H9 (cell line): ENCODE results near the gene DFFB. TPM values are rescaled to one million over a fixed set of nuclear protein-coding genes. Genes with fewer than 3 reads are reported as not detected.

Experiments used
- DNase-seq: peaks from one replicate; pipeline ENCODE4 v3.0.0-alpha.2; 2017
- H2AFZ ChIP-seq: one replicate; pipeline ENCODE4 v1.6.1; 2013; ENCODE audit warnings: mild to moderate bottlenecking, low read length, control low read depth, moderate library complexity
- H2AK5ac ChIP-seq: 2 replicates; pipeline ENCODE4 v1.6.1; 2013; ENCODE audit warnings: low read length, control low read depth, mixed read lengths; ENCODE audit not compliant: insufficient read length
- H2BK120ac ChIP-seq: one replicate; pipeline ENCODE4 v1.6.1; 2013; ENCODE audit warnings: low read depth, mild to moderate bottlenecking, low read length, control low read depth, inconsistent platforms; ENCODE audit not compliant: poor library complexity, severe bottlenecking
- H2BK12ac ChIP-seq: 2 replicates; pipeline ENCODE4 v1.6.1; 2013; ENCODE audit warnings: low read length, control low read depth, mixed read lengths, low read depth; ENCODE audit not compliant: insufficient read length
- H2BK15ac ChIP-seq: 2 replicates; pipeline ENCODE4 v1.6.1; 2013; ENCODE audit warnings: low read depth, low read length, control low read depth
- H2BK20ac ChIP-seq: one replicate; pipeline ENCODE4 v1.6.1; 2013; ENCODE audit warnings: low read depth, mild to moderate bottlenecking, low read length, control low read depth, inconsistent platforms; ENCODE audit not compliant: poor library complexity, severe bottlenecking
- H2BK5ac ChIP-seq: 2 replicates; pipeline ENCODE4 v1.6.1; 2013; ENCODE audit warnings: low read length, control low read depth, mixed read lengths; ENCODE audit not compliant: insufficient read length
- H3K14ac ChIP-seq: 2 replicates; pipeline ENCODE4 v1.6.1; 2013; ENCODE audit warnings: low read length, control low read depth; ENCODE audit not compliant: insufficient read depth
- H3K18ac ChIP-seq: 2 replicates; pipeline ENCODE4 v1.6.1; 2013; ENCODE audit warnings: low read depth, mild to moderate bottlenecking, mixed read lengths, low read length, control low read depth; ENCODE audit not compliant: insufficient read length
- H3K23ac ChIP-seq: 2 replicates; pipeline ENCODE4 v1.6.1; 2013; ENCODE audit warnings: low read length, control low read depth, mixed read lengths, low read depth; ENCODE audit not compliant: insufficient read length
- H3K23me2 ChIP-seq: 2 replicates; pipeline ENCODE4 v1.6.1; 2013; ENCODE audit warnings: low read depth, mild to moderate bottlenecking, mixed read lengths, low read length, control low read depth; ENCODE audit not compliant: insufficient read length, poor library complexity, severe bottlenecking
- H3K27ac ChIP-seq: 2 replicates; pipeline ENCODE4 v1.5.1; 2013; ENCODE audit warnings: low read length, control low read depth, mixed read lengths, low read depth; ENCODE audit not compliant: insufficient read length
- H3K27me3 ChIP-seq: 2 replicates; pipeline ENCODE4 v1.6.1; 2013; ENCODE audit warnings: low read length, control low read depth, inconsistent platforms; ENCODE audit not compliant: insufficient read depth
- H3K4ac ChIP-seq: 2 replicates; pipeline ENCODE4 v1.6.1; 2013; ENCODE audit warnings: low read depth, mild to moderate bottlenecking, control low read depth, inconsistent platforms, low read length, moderate library complexity
- H3K4me1 ChIP-seq: 2 replicates; pipeline ENCODE4 v1.6.1; 2013; ENCODE audit warnings: low read length, control low read depth, inconsistent platforms; ENCODE audit not compliant: insufficient read depth
- H3K4me2 ChIP-seq: 2 replicates; pipeline ENCODE4 v1.6.1; 2013; ENCODE audit warnings: low read length, control low read depth, mixed read lengths; ENCODE audit not compliant: insufficient read length, insufficient read depth
- H3K56ac ChIP-seq: 2 replicates; pipeline ENCODE4 v1.6.1; 2013; ENCODE audit warnings: low read depth, mild to moderate bottlenecking, mixed read lengths, low read length, control low read depth; ENCODE audit not compliant: insufficient read length
- H3K79me1 ChIP-seq: 2 replicates; pipeline ENCODE4 v1.6.1; 2013; ENCODE audit warnings: low read depth, mild to moderate bottlenecking, moderate library complexity, low read length, control low read depth, inconsistent platforms; ENCODE audit not compliant: insufficient read depth, poor library complexity, severe bottlenecking
- H3K79me2 ChIP-seq: 2 replicates; pipeline ENCODE4 v1.6.1; 2013; ENCODE audit warnings: low read length, control low read depth, inconsistent platforms; ENCODE audit not compliant: insufficient read depth
- H3K9ac ChIP-seq: 2 replicates; pipeline ENCODE4 v1.6.1; 2013; ENCODE audit warnings: low read length, control low read depth, mixed read lengths; ENCODE audit not compliant: insufficient read length; ENCODE audit errors: extremely low read depth
- H3K9me3 ChIP-seq: one replicate; pipeline ENCODE4 v1.6.1; 2013; ENCODE audit warnings: low read depth, low read length, inconsistent platforms; ENCODE audit not compliant: control insufficient read depth
- H3T11ph ChIP-seq: one replicate; pipeline ENCODE4 v1.6.1; 2013; ENCODE audit warnings: mild to moderate bottlenecking, low read length, control low read depth, inconsistent platforms
- H4K20me1 ChIP-seq: one replicate; pipeline ENCODE4 v1.6.1; 2013; ENCODE audit not compliant: control insufficient read depth, insufficient read length, insufficient read depth
- H4K5ac ChIP-seq: 2 replicates; pipeline ENCODE4 v1.6.1; 2013; ENCODE audit warnings: low read depth, mild to moderate bottlenecking, mixed read lengths, low read length, control low read depth; ENCODE audit not compliant: insufficient read length
- H4K8ac ChIP-seq: replicated peaks from 2 replicates; pipeline ENCODE4 v1.6.1; 2013; ENCODE audit warnings: low read length, control low read depth, mixed read lengths, low read depth; ENCODE audit not compliant: insufficient read length
- H4K91ac ChIP-seq: 2 replicates; pipeline ENCODE4 v1.6.1; 2013; ENCODE audit warnings: low read depth, mild to moderate bottlenecking, moderate library complexity, mixed read lengths, low read length, control low read depth; ENCODE audit not compliant: insufficient read length
- H3K27ac Mint-ChIP-seq, 3 experiments: 2 replicates in 2 of 3; 3 replicates in 1 of 3; pipeline ENCODE4 v1.8.0; 2020 to 2021; ENCODE audit warnings: mixed read lengths in 3 of 3, mild to moderate bottlenecking in 1 of 3, moderate library complexity in 1 of 3
- H3K27me3 Mint-ChIP-seq: 2 replicates; pipeline ENCODE4 v1.8.0; 2021; ENCODE audit warnings: low read depth, mild to moderate bottlenecking, moderate library complexity, mixed read lengths
- H3K36me3 Mint-ChIP-seq, 3 experiments: 2 replicates in 2 of 3; 3 replicates in 1 of 3; pipeline ENCODE4 v1.8.0; 2020 to 2021; ENCODE audit warnings: low read depth in 3 of 3, mixed read lengths in 3 of 3; ENCODE audit not compliant: insufficient read depth in 1 of 3
- H3K4me1 Mint-ChIP-seq, 2 experiments: 2 replicates each; pipeline ENCODE4 v1.8.0; 2020; ENCODE audit warnings: mixed read lengths in 2 of 2
- H3K4me3 Mint-ChIP-seq, 2 experiments: 2 replicates in 1 of 2; 3 replicates in 1 of 2; pipeline ENCODE4 v1.8.0; 2020 to 2021; ENCODE audit warnings: mild to moderate bottlenecking in 2 of 2, mixed read lengths in 2 of 2, moderate library complexity in 1 of 2
- H3K9me3 Mint-ChIP-seq, 2 experiments: 2 replicates in 1 of 2; 3 replicates in 1 of 2; pipeline ENCODE4 v1.8.0; 2020; ENCODE audit warnings: mild to moderate bottlenecking in 2 of 2, mixed read lengths in 2 of 2, moderate library complexity in 1 of 2
- WGBS: extraction: QIAGEN DNeasy Blood & Tissue Kit; methylation state at CpG from one replicate; pipeline ENCODE4 v1.1.7; 2013; ENCODE audit warnings: missing lambda C conversion rate, low lambda C conversion rate, mixed read lengths; ENCODE audit not compliant: insufficient read length; ENCODE audit errors: extremely low coverage; 5-methylcytosine and 5-hydroxymethylcytosine counted together
- total RNA-seq: library from RNA; stranded (reverse); gene quantifications from 2 replicates; pipeline ENCODE4 v1.2.1, GENCODE V29; 2021
- TF ChIP-seq, protein P1 (sequence below): fragments of 200-600 bp; sonication (generic); conservative IDR thresholded peaks from 3 replicates; pipeline ENCODE4 v1.8.0; 2021; ENCODE audit warnings: antibody characterized with exemption, mild to moderate bottlenecking

DFFB gene
- total RNA-seq, 1 experiment from 2014 or later: 9.7 TPM

DNA sequence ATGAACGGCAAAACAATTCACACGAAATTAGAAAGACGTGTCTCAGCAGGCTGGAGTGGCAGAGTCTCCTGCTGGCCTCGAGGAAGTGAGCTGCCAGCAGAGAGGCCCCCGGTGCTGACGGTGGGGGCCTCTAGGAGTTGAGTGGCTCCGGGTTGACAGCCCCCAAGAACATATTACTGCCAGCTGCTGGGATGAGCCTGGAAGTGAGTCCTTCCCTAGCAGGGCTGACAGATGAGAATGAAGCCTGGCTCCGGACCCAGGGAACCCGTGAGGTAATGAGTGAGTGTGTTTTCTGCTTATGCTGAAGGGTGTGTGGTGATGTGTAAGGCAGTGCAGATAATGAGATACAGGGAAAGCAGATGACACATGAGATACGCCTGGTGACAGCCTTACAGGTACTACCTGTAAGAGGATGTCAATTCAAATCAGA lies 37.5 kb upstream of the DFFB start:
- no peak overlapping the region for H3K27ac Mint-ChIP-seq
- H3K27me3 Mint-ChIP-seq: no peaks in the 10 kb centered on the region; the same call in 1 of the 2 replicates
- H3K9me3 Mint-ChIP-seq: no peaks in the 10 kb centered on the region
- H2BK120ac ChIP-seq: no peak overlapping the region
- no peaks in the 10 kb centered on the region for H3K79me1 ChIP-seq
- H4K8ac ChIP-seq: no peak overlapping the region
- H3K27ac ChIP-seq: no peak overlapping the region
- no peak overlapping the region for H4K91ac ChIP-seq
- H2AK5ac ChIP-seq: no peak overlapping the region
- no peak overlapping the region for H2BK15ac ChIP-seq
- H2BK12ac ChIP-seq: no peak overlapping the region
- no peak overlapping the region for H3K14ac ChIP-seq
- no peaks in the 10 kb centered on the region for H4K20me1 ChIP-seq
- no peak overlapping the region for H3K56ac ChIP-seq
- H3K23me2 ChIP-seq: no peaks in the 10 kb centered on the region
- no peak overlapping the region for H3K4me2 ChIP-seq
- H3K4ac ChIP-seq: no peak overlapping the region
- no peak overlapping the region for H3K23ac ChIP-seq
- no peak overlapping the region for H3K18ac ChIP-seq
- H3K9me3 ChIP-seq: no peaks in the 10 kb centered on the region
- H3K9ac ChIP-seq: no peak overlapping the region
- peaks cover 4 to 31% (median 11%) of the 10 kb centered on the region in 3 experiments; a peak in 6 of 7 replicates for H3K36me3 Mint-ChIP-seq
- no peaks in the 10 kb centered on the region for H3K79me2 ChIP-seq
- H4K5ac ChIP-seq: no peak overlapping the region
- no peaks in the 10 kb centered on the region for H3K27me3 ChIP-seq
- TF ChIP-seq, protein P1, sequence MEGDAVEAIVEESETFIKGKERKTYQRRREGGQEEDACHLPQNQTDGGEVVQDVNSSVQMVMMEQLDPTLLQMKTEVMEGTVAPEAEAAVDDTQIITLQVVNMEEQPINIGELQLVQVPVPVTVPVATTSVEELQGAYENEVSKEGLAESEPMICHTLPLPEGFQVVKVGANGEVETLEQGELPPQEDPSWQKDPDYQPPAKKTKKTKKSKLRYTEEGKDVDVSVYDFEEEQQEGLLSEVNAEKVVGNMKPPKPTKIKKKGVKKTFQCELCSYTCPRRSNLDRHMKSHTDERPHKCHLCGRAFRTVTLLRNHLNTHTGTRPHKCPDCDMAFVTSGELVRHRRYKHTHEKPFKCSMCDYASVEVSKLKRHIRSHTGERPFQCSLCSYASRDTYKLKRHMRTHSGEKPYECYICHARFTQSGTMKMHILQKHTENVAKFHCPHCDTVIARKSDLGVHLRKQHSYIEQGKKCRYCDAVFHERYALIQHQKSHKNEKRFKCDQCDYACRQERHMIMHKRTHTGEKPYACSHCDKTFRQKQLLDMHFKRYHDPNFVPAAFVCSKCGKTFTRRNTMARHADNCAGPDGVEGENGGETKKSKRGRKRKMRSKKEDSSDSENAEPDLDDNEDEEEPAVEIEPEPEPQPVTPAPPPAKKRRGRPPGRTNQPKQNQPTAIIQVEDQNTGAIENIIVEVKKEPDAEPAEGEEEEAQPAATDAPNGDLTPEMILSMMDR: no peak
- no peak overlapping the region for H3T11ph ChIP-seq
- H2BK5ac ChIP-seq: no peak overlapping the region
- H3K4me3 Mint-ChIP-seq: no peak overlapping the region
- 0 out of 4 replicates have a peak, but pooled peaks cover 0 to 2% of the 10 kb centered on the region in 2 experiments for H3K4me1 Mint-ChIP-seq
- no peak for DNase-seq
- H3K4me1 ChIP-seq: no peaks in the 10 kb centered on the region
- H2BK20ac ChIP-seq: no peak overlapping the region
- H2AFZ ChIP-seq: no peak overlapping the region
- no CpG with 5 or more reads among the region's 10 CpGs for WGBS
